HG03469 (cell line): Measurements from ENCODE around the gene BNIP3.
"Not testable (repeated sequence)": the region's sequence is repeated elsewhere in the genome, so short reads cannot be mapped to it uniquely, and the experiment has no call there.

Experiments
- ATAC-seq: cut with Tn5 transposase; IDR thresholded peaks from one replicate; pipeline ENCODE4 v1.9.1; 2021; ENCODE audit warnings: mild to moderate bottlenecking, moderate library complexity, moderate number of reproducible peaks; ENCODE audit not compliant: unreplicated experiment

Gene BNIP3

DNA sequence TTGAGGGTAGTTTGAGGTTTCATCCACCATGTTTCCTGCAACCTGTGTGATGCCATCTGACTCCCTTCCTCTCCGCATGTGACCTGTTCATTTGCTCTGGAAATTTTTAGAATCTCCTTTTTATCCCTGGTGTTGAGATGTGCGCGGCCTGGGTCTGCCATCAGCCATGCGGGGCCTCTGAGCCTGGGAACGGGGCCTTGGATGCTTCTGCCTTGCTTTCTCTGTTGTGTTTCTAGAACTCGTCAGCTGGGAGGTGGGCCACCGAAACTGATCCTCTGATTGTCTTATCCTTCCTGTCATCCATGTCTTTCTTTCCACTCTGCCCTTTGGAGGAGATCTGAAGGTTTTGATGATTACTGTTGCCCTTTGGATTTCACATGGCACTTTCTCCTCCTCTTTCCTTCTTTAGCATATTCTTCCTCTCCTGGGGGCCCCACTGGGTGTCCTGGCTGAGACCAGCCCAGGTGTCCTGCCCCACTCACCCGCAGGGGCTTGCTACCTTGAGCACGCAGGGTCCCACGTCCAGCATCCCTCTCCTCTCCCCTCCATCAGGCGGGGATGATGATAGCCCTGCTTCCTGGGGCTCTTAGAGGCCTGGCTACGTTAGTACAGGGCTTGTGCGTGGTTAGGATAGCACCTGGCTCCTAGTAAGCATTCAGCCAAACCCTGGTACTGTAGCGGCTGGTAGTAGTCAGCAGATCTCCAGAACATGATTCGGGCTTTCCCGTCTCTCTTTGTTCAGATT, 51.0 kb downstream of the BNIP3 start:
- ATAC-seq, result no peak

DNA sequence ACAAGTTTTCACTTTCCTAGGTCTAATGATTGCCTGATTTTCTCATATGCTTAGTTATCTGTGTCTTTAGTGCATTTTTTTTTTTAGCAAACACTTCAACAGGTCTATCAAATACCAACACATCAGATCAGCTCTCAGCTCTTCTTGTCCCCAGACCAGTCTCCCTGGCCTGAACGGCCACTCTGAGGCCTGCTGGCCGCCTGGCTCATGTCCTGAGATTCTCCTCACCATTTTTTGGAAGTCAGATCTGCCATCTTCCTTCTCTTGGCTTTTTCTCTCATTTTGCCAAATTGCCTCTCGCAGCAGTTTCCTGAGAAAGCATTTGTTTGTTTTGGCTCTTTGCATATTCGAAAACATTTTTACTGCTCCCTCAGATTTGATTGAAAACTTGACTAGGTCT, 51.6 kb downstream of the BNIP3 start:
- no peak for ATAC-seq

DNA sequence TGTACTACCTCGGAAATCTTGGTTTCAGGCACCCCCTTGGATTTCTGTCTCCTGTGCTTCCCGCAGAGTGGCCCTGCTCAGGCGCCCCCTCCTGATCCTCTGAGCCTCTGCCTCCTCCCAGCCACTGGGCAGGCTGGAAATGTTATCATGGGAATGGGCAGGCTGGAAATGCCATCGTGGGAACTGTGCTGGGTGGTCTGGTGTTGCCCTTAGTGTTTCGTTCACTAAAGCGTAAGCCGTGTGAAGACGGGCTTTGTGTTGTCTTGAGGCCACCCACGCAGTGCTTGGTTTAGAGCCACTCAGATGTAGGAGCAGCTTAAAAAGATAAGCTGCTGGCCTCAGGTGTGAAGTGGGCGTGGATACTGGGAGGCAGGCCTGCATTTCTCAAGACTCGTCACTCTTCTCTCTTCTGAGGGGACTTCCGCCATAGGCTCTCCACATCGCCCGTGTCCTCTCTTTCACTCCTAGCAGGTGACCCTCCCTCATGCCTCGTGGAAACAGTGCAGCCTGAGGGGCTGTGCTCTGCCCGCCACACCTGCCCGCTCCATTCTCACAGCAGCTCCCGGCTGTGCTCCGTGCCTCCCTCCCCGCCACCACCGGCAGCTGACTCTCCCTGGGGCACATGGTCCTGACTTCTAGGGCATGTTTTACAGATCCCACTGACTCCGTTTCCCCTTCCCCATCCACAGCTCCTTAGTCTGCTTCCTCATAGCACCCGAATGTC, 52.4 kb downstream of the BNIP3 start:
- ATAC-seq, result no peak

DNA sequence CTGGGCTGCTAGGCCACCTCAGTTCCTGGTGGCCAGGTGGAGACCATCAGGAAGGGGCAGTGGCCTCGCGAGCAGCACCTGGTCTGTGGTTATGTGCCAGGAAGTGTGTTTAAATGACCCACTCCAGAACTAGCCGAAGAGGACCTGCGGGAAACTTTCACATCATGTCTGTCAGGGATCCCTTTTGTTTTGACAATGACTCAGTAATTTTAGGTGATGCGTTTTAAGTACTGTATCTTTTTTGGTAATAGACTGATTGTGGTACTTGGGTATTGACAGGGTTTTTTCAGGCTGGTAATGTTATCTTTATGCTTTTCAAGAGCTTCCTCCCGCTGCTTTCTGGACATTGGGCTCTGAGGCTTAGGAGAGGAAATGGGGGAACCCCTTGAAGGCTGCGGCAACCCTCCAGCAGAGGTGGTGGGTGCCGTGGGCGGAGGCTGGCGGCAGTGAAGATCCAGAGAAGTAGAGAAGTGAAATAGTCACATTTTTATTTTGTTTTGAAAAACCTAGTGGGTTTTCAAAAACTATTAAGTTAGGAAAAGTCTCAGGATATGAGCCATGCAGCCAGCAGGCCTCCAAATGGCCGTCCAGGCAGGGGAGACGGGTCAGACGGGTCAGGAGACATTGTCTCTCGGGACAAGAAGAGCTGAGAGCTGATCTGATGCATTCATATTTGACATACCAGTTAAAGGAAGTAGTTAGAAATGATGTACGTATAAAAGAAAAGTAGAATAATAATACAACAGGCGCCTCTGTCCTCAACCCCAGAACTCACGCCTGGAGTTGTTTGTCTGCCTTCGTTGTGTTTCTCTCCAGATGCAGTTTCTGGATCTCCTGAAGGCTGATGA, 53.3 kb downstream of the BNIP3 start:
- peak; percentile 78 for ATAC-seq

DNA sequence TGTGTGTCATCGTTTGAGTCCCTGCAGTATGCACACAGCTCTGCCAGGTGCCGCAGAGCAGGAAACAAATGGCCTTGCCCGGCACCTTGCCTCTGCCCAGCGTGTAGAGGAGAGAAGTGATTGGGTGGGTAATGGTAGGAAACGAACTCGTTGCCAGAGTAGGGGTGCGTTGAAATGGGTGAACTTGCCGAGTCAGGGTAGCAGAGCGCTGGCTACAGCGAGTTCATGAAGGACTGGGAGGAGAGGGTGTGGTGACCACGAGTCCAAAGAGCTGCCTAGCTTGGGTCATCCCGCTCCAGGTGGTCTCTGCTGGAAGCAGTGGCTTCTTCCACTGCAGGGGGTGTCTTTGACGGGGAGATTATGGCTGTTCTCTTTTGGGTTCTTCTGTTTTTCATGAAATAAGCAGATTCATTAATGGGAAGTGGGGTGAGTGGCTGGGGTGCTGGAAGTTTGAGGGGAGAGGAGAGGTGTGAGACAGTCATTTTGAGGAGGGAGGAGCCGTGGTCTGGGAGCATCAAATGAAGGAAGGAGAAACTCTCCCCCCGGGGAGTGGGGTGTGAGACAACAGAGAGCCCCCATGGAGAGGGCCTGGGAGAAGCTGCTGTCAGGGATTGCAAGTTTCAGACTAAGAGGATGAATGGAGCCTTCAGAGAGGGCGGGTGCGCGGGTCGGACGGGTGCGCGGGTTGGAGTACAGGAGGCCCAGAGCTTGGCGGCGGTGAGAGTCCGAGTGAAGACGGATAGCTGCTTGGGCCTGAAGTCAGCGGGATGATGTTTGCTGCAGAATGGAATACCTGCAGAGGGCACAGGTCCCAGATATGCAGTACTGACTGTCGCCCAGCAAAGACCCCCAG, 54.8 kb downstream of the BNIP3 start:
- no peak for ATAC-seq

DNA sequence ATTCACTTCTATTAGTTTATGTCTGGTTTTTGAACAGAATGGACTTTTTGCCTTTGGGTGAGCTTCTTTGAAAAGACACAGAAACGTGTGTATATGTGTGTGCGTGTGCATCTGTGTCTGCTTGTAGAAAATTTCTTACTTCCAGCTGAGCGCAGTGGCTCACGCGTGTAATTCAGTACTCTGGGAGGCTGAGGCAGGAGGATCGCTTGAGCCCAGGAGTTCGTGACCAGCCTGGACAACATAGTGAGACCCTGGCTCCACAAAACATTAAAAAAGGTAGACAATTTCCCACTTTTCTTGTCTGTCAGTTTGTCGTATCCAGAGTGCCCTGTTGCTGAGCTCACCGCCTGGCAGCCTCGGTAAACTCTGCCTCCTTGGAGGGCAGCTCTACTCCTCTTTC, 55.5 kb downstream of the BNIP3 start:
- ATAC-seq, result no peak

DNA sequence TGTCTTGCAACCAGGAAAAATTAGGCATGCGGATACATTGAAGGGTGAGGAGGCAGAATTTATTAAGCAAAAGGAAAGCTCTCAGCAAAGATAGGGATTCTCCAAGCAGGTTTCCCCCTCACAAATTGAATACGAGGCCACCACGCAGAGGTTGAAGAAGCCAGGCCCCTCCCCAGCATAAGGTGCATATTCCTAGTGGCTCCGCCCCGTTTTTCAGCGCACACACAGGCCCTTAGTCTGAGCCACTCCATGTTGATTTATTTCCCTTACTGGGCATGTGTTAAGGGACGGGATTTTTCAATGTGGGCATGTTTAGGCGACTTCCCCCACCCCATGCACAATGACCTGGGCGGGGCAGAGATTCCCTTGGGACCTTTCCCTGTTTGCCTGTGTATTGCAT, 56.0 kb downstream of the BNIP3 start:
- no peak for ATAC-seq

DNA sequence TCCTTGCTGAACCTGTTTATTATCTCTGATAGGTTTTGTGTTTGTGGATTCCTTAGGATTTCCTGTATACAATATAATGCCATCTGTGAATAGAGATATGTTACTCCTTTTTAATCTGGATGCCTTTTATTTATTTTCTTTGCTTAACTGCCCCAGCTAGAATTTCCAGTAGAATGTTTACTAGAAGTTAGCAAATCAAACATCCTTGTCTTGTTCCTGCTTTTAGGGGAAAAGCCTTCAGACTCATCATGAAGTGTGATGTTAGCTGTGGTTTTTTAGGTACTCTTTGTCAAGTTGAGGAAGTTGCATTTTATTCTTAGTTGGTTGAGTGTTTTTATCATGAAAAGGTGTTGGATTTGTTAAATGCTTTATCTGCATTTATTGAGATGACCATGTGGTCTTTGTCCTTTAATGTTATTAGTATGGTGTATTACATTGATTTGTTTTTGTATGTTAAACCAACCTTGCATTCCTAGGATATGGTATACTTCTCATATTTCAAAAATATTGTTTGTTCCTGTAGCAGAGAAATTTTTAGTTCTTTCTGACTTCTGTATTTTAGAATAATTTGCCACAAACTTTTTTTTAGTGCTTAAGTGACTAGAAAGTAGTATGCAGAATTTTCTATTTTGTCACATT, 56.6 kb downstream of the BNIP3 start:
- no peak for ATAC-seq

DNA sequence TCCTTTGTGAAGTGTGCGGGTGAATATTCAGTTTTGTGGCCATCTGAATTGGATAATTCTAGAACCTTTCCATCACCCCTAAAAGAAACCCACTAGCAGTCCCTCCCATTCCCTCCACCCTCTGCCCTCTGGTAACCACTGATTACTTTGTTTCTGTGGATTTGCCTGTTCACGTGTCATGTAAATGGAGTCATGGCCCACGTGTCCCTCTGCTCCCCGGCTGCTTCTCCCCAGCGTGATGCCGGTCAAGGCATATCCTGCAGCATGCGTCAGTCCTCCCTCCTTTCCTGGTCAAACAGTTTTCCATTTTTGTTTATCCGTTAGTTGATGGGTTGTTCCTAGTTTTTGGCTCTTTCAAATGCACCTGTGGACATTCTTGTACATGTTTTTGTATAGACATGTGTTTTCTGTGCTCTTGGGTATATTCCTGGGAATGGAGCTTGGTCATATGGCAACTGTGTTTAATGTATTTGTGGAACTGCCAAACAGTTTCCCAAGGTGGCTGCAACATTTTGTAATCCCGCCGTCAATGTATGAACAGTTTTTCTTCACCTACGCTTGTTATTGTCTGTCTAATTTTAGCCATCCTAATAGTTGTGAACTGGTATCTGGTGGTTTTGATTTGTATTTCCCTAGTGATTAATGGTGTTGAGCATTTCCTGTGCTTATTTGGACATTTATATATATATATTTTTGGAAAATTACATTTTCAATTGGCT, 58.5 kb downstream of the BNIP3 start:
- no peak for ATAC-seq

DNA sequence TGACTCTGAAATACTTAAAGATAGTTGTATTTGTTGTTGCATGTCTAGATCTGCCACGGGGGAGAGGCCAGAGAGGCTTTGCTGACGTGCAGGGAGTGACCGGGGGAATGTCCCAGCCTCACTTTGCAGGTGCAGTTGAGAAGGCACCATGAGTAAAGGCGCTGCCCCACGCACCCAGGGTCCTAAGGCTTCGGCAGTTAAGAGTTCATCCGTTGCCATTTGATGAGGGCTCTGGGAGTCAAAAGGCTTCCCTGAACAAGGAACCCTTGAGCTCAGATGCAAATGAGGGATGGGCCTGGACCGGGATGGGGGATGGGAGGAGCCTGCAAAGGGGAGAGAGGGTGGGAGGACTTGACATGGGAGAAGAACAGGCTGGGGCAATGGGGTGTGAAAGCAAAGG, 60.5 kb downstream of the BNIP3 start:
- no peak for ATAC-seq

DNA sequence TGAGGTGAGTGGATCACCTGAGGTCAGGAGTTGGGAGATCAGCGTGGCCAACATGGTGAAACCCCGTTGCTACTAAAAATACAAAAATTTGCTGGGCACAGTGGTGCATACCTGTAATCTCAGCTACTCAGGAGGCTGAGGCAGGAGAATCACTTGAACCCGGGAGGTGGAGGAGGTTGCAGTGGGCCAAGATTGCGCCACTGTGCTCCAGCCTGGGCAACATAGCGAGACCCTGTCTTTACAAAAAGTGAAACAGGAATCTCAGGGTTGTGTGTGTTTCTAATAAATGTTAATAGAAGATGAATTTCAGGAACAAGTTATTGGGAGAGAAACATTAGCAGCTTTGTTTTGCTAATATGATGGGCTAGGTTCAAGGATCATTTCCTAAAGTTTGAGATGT, 61.0 kb downstream of the BNIP3 start:
- no peak for ATAC-seq

DNA sequence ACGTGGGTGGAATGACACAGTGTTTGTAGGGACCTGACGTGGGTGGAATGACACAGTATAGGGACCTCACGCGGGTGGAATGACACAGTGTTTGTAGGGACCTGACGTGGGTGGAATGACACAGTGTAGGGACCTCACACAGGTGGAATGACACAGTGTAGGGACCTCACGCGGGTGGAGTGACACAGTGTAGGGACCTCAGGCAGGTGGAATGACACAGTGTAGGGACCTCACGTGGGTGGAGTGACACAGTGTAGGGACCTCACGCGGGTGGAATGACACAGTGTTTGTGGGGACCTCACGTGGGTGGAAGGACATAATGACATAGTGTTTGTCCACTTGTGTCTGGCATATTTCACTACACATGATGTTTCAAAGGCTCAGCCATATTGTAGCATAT, 61.6 kb downstream of the BNIP3 start:
- no peak for ATAC-seq

DNA sequence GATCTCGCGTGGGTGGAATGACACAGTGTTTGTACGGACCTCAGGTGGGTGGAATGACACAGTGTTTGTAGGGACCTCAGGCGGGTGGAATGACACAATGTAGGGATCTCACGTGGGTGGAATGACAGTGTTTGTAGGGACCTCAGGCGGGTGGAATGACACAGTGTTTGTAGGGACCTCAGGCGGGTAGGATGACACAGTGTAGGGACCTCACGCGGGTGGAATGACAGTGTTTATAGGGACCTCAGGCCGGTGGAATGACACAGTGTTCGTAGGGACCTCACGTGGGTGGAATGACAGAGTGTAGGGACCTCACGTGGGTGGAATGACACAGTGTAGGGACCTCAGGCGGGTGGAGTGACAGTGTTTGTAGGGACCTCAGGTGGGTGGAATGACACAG, 62.3 kb downstream of the BNIP3 start:
- ATAC-seq, result not testable (repeated sequence)
